Endothelial cell (in vitro differentiated cells): ENCODE results near the gene HCFC1R1. TPM values are rescaled to one million over a fixed set of nuclear protein-coding genes. Genes with fewer than 3 reads are reported as not detected.

Experiments used
- DNase-seq: peaks from one replicate; pipeline ENCODE4 v3.0.0; 2021; ENCODE audit warnings: low spot score
- H3K27ac Mint-ChIP-seq: one replicate; pipeline ENCODE4 v1.8.0; 2021; ENCODE audit warnings: mixed read lengths, inconsistent platforms; ENCODE audit not compliant: unreplicated experiment
- H3K27me3 Mint-ChIP-seq: one replicate; pipeline ENCODE4 v1.8.0; 2021; ENCODE audit warnings: mild to moderate bottlenecking, moderate library complexity, mixed read lengths, inconsistent platforms; ENCODE audit not compliant: unreplicated experiment
- H3K36me3 Mint-ChIP-seq: one replicate; pipeline ENCODE4 v1.8.0; 2021; ENCODE audit warnings: mild to moderate bottlenecking, low read depth, mixed read lengths, inconsistent platforms; ENCODE audit not compliant: unreplicated experiment
- H3K4me1 Mint-ChIP-seq: one replicate; pipeline ENCODE4 v1.8.0; 2021; ENCODE audit warnings: mild to moderate bottlenecking, mixed read lengths, inconsistent platforms; ENCODE audit not compliant: unreplicated experiment
- H3K4me3 Mint-ChIP-seq: one replicate; pipeline ENCODE4 v1.8.0; 2021; ENCODE audit warnings: mild to moderate bottlenecking, mixed read lengths, inconsistent platforms; ENCODE audit not compliant: unreplicated experiment
- H3K9me3 Mint-ChIP-seq: one replicate; pipeline ENCODE4 v1.8.0; 2021; ENCODE audit warnings: mixed read lengths, inconsistent platforms; ENCODE audit not compliant: unreplicated experiment
- total RNA-seq: library from RNA; stranded (reverse); fragmentation: NEBNext Ultra II Directional; extraction: Animal tissue kit (Norgen Biotek cat#: 25700); gene quantifications from one replicate; pipeline ENCODE4 v1.2.1, GENCODE V29; 2021; ENCODE audit not compliant: unreplicated experiment
- TF ChIP-seq, protein P1 (sequence below): fragments of 200-600 bp; sonication (generic); IDR thresholded peaks from one replicate; pipeline ENCODE4 v1.5.0; 2021; ENCODE audit warnings: antibody characterized with exemption; ENCODE audit not compliant: unreplicated experiment

HCFC1R1 gene
- total RNA-seq, 1 donor from 2014 or later: 28.7 TPM

- H3K27ac Mint-ChIP-seq: no peak overlapping the region
- H3K27me3 Mint-ChIP-seq: peaks cover 7% of the 10 kb centered on the region
- H3K4me3 Mint-ChIP-seq: no peak overlapping the region
- DNase-seq: peak; percentile 95
- TF ChIP-seq, protein P1, sequence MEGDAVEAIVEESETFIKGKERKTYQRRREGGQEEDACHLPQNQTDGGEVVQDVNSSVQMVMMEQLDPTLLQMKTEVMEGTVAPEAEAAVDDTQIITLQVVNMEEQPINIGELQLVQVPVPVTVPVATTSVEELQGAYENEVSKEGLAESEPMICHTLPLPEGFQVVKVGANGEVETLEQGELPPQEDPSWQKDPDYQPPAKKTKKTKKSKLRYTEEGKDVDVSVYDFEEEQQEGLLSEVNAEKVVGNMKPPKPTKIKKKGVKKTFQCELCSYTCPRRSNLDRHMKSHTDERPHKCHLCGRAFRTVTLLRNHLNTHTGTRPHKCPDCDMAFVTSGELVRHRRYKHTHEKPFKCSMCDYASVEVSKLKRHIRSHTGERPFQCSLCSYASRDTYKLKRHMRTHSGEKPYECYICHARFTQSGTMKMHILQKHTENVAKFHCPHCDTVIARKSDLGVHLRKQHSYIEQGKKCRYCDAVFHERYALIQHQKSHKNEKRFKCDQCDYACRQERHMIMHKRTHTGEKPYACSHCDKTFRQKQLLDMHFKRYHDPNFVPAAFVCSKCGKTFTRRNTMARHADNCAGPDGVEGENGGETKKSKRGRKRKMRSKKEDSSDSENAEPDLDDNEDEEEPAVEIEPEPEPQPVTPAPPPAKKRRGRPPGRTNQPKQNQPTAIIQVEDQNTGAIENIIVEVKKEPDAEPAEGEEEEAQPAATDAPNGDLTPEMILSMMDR: peak; percentile 85
- H3K9me3 Mint-ChIP-seq: no peaks in the 10 kb centered on the region
- H3K4me1 Mint-ChIP-seq: peaks cover 13% of the 10 kb centered on the region
- no peaks in the 10 kb centered on the region for H3K36me3 Mint-ChIP-seq
Observed at GRCh38 chr16:2983706-2984136, 40.0 kb downstream of the HCFC1R1 start.

DNA sequence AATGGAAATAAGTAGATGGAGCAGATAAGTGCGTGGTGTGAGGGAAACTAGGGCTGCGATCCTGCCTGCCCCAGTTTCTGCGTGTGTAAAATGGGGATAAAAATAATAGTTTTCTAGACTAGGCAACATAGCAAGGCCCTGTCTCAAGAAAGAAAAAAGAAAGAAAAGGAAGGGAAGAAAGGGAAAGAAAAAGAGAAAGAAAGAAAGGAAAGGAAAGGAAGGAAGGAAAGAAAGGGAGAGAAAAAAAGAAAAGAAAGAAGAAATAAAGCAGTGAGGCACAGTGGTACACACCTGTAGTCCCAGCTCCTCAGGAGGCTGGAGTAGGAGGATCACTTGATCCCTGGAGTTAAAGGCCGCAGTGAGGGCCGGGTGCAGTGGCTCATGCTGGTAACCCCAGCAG is 41.3 kb downstream of the HCFC1R1 start:
- Mint-ChIP-seq H3K4me3 (no peak overlapping the region), H3K36me3 (no peaks in the 10 kb centered on the region), H3K27ac (no peak overlapping the region), H3K9me3 (no peaks in the 10 kb centered on the region), H3K4me1 (peaks cover 13% of the 10 kb centered on the region), H3K27me3 (peaks cover 7% of the 10 kb centered on the region)
- TF ChIP-seq, protein P1: no peak
- DNase-seq: no peak

DNA sequence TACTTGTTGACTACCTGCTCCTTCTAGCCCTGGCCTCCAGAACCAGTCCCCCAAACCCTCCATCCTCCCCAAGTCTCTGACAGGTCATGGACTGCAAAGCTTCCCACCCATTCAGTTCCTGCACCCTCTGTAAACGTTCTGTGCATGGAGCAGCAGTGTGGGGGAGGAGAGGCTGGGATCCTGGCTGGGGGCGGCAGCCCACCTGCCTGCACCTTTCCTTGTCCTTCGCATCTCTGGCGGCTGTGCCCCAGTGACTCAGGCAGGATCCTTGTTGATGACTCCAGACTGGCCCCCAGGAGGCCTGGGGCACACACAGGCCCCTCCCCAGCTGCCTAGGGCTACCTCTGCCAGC is 41.9 kb downstream of the HCFC1R1 start:
- Mint-ChIP-seq H3K27me3 (peaks cover 7% of the 10 kb centered on the region), H3K4me1 (peaks cover 13% of the 10 kb centered on the region), H3K4me3 (peak overlapping the region; percentile 51), H3K27ac (peak overlapping the region; percentile 25), H3K36me3 (no peaks in the 10 kb centered on the region), H3K9me3 (no peaks in the 10 kb centered on the region)
- no peak for DNase-seq
- TF ChIP-seq, protein P1: no peak

- Mint-ChIP-seq H3K27ac (peak overlapping the region; percentile 25), H3K36me3 (no peaks in the 10 kb centered on the region), H3K4me3 (peak overlapping the region; percentile 51), H3K9me3 (no peaks in the 10 kb centered on the region), H3K4me1 (peaks cover 13% of the 10 kb centered on the region), H3K27me3 (peaks cover 7% of the 10 kb centered on the region)
- DNase-seq: no peak
- TF ChIP-seq, protein P1: no peak
Observed at GRCh38 chr16:2981177-2981898, 42.4 kb downstream of the HCFC1R1 start.
